ENCODE results near the gene HEXD.

DNA sequence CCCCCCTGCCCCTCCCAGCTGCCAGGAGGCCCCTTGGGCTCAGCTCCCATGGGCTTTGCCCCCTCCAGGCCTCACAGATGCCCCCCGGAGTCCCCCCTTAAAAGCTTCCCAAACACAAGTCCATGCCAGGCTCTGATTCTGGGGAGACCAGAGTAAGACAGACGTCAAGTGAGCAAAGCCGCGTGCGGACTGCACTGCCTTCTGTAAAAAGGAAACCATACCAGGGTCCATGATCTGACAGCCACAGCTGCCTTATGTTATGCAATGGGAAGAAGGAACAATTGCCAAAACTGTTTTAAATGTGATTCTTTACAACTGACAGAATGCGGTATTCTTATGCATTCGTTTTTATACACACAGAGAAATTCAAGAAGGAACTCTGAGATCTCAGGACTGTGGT is 17.9 kb upstream of the HEXD start:
- TF ChIP-seq CTCF (IDR thresholded peaks at IDR 0.05) (no peak), POLR2A (IDR thresholded peaks at IDR 0.05) (no peak)

All from vagina (tissue), 2 donors.